Loucy (cell line): ENCODE measurements around the gene IFIT1B.

Experiments
- EZH2phosphoT487 ChIP-seq: fragments of 200-600 bp; IDR thresholded peaks from 2 replicates; pipeline ENCODE4 v1.6.1; 2018; ENCODE audit warnings: antibody characterized with exemption, mild to moderate bottlenecking, moderate library complexity, borderline replicate concordance
- TF ChIP-seq, protein P1 (sequence below): fragments of 200-600 bp; sonication (generic); conservative IDR thresholded peaks from 2 replicates; pipeline ENCODE4 v1.5.1; 2014; ENCODE audit warnings: mild to moderate bottlenecking, antibody characterized with exemption, low read length

DNA sequence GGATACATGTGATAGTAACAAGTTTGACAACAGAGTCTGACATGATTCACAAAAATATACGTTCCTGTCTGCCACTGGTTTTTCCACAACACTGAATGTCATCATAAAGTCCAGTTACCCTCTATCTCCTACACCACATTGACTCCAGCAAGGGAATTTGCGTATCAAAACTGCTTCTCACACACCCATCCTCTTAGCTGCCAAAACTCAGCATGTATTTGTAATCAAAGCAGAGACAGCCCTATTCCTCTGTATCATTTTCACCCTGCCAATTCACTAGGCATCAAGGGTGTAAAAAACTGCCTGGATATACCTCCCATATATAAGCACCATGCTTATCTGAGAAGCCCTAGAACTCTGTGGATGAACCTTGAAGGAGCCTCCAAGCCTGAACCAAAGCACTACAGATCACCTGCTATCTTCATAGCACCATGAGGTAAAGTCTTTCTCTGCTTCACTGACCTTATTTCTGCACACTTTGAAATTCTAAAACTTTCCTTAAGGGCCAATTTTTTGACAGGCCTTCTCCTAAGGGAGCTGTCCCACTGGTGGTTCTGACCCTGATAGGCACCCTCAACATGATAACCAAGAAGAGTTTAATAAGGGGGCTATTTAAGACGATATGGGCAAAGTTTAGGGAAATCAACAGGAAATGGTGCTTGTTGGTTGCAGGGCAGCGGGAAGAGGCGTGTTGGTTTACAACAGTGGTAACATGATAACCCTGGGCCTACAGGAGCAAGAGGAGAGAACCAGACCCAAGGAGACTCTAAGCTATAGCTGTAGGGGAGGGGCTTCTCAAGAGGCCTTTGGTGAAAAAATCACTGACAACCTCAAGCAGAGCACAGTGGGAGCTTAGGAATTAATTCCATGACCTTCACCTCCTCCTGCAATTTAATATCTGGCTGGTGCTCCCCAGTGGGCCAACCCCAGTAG, at the start of gene IFIT1B:
- TF ChIP-seq, protein P1, sequence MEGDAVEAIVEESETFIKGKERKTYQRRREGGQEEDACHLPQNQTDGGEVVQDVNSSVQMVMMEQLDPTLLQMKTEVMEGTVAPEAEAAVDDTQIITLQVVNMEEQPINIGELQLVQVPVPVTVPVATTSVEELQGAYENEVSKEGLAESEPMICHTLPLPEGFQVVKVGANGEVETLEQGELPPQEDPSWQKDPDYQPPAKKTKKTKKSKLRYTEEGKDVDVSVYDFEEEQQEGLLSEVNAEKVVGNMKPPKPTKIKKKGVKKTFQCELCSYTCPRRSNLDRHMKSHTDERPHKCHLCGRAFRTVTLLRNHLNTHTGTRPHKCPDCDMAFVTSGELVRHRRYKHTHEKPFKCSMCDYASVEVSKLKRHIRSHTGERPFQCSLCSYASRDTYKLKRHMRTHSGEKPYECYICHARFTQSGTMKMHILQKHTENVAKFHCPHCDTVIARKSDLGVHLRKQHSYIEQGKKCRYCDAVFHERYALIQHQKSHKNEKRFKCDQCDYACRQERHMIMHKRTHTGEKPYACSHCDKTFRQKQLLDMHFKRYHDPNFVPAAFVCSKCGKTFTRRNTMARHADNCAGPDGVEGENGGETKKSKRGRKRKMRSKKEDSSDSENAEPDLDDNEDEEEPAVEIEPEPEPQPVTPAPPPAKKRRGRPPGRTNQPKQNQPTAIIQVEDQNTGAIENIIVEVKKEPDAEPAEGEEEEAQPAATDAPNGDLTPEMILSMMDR, result no peak
- TF ChIP-seq EZH2phosphoT487, result no peak
